ENCODE measurements around the gene ARSH. TPM values are rescaled to one million over a fixed set of nuclear protein-coding genes. Genes with fewer than 3 reads are reported as not detected.
"Not testable (repeated sequence)": the region's sequence is repeated elsewhere in the genome, so short reads cannot be mapped to it uniquely, and the experiment has no call there.

The ARSH gene
- total RNA-seq, 1 experiment from 2014 or later: not detected

DNA sequence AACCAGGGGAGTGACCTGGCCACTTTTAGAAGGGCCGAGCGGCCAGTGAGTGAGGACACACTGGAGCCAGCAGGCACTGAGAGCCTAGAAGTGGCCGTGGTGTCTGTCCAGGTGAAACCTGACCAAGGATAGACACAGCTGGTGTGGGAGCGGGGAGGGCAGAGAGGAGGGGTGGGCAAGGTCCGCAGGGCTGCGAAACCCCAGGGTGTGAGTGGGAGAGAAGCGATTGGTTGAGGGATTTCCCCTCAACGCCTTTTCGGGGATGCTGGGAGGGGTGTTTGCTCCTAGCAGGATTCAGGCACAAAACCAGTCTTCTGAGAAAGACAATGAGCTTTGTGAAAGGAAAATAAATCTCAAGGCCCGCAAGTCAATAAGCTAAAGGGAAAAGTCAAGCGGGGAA lies 44.0 kb upstream of the ARSH start:
- POLR2A ChIA-PET (ENCODE audit: unreplicated experiment): no interaction called here
- Histone ChIP-seq H3K4me1 (replicated peaks; ENCODE audit: insufficient read depth) (no peaks in the 10 kb centered on the region), H3K4me2 (no peak overlapping the region), H3K4me3 (no peak overlapping the region), H3F3A (ENCODE audit: insufficient read depth, low read depth) (no peaks in the 10 kb centered on the region), H2AFZ (no peak overlapping the region), H3K36me3 (ENCODE audit: low read depth) (no peaks in the 10 kb centered on the region), H3K79me2 (ENCODE audit: low read depth) (no peaks in the 10 kb centered on the region), H3K27ac (no peak overlapping the region), H3K9me2 (ENCODE audit: insufficient read depth) (no peaks in the 10 kb centered on the region), H3K9me3 (ENCODE audit: insufficient read depth, low read depth) (no peaks in the 10 kb centered on the region), H3K27me3 (ENCODE audit: insufficient read depth, low read depth) (peaks cover 39% of the 10 kb centered on the region), H4K20me1 (ENCODE audit: insufficient read depth) (no peaks in the 10 kb centered on the region)
- CTCF ChIA-PET: no interaction called here
- TF ChIP-seq EZH2 (IDR thresholded peaks at IDR 0.05; ENCODE audit: low read depth) (no peak), CTCF (conservative IDR thresholded peaks at IDR 0.05) (no peak)
- no peak for DNase-seq
- BruUV-seq (replicated peaks): no TSS peak
- intact Hi-C loops (cut with micrococcal nuclease; ENCODE audit: unreplicated experiment): no loop called here

DNA sequence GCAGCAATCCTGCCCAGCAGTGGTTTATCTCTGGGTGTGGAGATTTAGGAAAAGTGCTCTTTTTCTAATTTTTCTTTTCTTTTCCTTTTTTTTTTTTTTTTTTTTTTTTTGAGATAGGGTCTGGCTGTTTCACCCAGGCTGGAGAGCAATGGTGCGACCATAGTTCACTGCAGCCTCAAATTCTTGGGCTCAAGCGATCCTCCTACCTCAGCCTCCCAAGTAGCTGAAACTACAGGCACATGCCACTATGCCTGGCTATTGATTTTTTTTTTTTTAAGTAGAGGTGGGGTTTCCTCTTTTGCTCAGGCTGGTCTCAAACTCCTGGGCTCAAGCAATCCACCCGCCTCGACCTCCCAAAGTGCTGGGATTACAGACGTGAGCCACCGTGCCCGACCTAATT lies 42.9 kb upstream of the ARSH start:
- H3K4me3 ChIP-seq; H3K36me3 ChIP-seq (ENCODE audit: low read depth); POLR2A ChIA-PET (ENCODE audit: unreplicated experiment); H3F3A ChIP-seq (ENCODE audit: insufficient read depth, low read depth); H3K79me2 ChIP-seq (ENCODE audit: low read depth); CTCF ChIA-PET; H3K4me1 ChIP-seq (replicated peaks; ENCODE audit: insufficient read depth); H2AFZ ChIP-seq; H3K9me3 ChIP-seq (ENCODE audit: insufficient read depth, low read depth); BruUV-seq (replicated peaks); H4K20me1 ChIP-seq (ENCODE audit: insufficient read depth); H3K27ac ChIP-seq; H3K9me2 ChIP-seq (ENCODE audit: insufficient read depth); DNase-seq; H3K4me2 ChIP-seq; intact Hi-C loops (cut with micrococcal nuclease; ENCODE audit: unreplicated experiment): not testable (repeated sequence)
- H3K27me3 ChIP-seq (ENCODE audit: insufficient read depth, low read depth): peaks cover 43% of the 10 kb centered on the region

DNA sequence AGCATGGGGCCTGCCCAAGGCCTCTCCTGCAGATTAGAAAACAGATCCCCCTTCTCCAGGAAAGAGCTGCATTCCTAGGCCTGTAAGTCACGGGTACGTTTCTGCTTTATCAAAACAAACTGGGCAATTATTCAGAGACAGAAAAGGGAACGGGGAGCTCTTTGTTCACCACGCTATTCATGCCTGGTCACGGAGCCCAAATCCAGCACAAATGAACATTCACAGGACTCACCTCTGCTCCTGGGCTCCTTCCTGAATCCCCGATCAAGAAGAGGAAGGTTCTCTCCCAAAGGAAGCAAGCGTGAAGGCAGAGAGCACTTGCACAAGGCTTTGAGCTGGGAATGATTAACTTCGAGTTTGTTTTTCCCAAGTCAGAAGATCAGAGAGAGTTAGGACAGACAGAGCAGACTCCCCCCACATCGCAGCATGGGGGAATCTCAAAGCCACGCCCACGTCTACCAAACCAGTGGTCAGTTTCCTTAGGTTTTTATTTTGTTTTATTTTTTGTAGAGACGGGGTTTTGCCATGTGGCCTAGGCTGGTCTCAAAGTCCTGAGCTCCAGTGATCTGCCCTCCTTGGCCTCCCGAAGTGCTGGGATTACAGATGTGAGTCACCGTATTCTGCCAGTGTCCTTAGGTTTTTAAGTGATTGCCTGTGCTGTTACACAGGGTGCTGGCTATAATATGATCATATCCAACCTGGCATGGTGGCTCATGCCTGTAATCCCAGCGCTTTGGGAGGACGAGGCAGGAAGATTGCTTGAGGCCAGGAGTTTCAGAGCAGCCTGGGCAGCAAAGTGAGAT lies 42.2 kb upstream of the ARSH start:
- H4K20me1 ChIP-seq (ENCODE audit: insufficient read depth); CTCF ChIA-PET; H3K9me3 ChIP-seq (ENCODE audit: insufficient read depth, low read depth); H3K4me2 ChIP-seq; H3K9me2 ChIP-seq (ENCODE audit: insufficient read depth); H3F3A ChIP-seq (ENCODE audit: insufficient read depth, low read depth); BruUV-seq (replicated peaks); H3K79me2 ChIP-seq (ENCODE audit: low read depth); H3K36me3 ChIP-seq (ENCODE audit: low read depth); DNase-seq; intact Hi-C loops (cut with micrococcal nuclease; ENCODE audit: unreplicated experiment); H3K4me3 ChIP-seq; H3K4me1 ChIP-seq (replicated peaks; ENCODE audit: insufficient read depth); POLR2A ChIA-PET (ENCODE audit: unreplicated experiment); H3K27ac ChIP-seq; H2AFZ ChIP-seq: not testable (repeated sequence)
- peaks cover 45% of the 10 kb centered on the region for H3K27me3 ChIP-seq (ENCODE audit: insufficient read depth, low read depth)

DNA sequence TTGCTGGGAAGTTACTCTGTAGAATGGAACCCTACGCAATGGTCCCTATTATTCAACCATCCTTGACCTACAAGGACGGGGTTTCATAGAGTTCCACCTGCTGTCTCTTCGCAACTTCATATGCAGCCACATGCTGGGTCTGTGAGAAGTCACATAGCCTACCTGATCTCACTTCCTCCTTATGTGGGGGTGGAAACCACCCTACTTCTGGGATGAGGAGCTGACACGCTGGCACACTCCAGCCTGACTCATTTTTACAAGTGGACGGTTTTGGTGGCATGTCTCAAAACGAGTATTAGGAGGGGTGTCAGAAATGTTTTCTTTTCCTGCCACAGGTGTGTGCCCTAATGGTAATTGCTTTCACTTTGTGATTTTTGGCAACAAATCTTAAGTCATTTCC lies 40.4 kb upstream of the ARSH start:
- H4K20me1 ChIP-seq (ENCODE audit: insufficient read depth): no peaks in the 10 kb centered on the region
- H3K9me3 ChIP-seq (ENCODE audit: insufficient read depth, low read depth): no peaks in the 10 kb centered on the region
- no peak for DNase-seq
- no peak for TF ChIP-seq EZH2 (IDR thresholded peaks at IDR 0.05; ENCODE audit: low read depth)
- TF ChIP-seq CTCF (conservative IDR thresholded peaks at IDR 0.05): no peak
- no peak overlapping the region for H3K4me2 ChIP-seq
- POLR2A ChIA-PET (ENCODE audit: unreplicated experiment): no interaction called here
- BruUV-seq (replicated peaks): no TSS peak
- H3K27me3 ChIP-seq (ENCODE audit: insufficient read depth, low read depth): peaks cover 48% of the 10 kb centered on the region
- H3K36me3 ChIP-seq (ENCODE audit: low read depth): no peaks in the 10 kb centered on the region
- no peak overlapping the region for H2AFZ ChIP-seq
- no peaks in the 10 kb centered on the region for H3K79me2 ChIP-seq (ENCODE audit: low read depth)
- no peaks in the 10 kb centered on the region for H3F3A ChIP-seq (ENCODE audit: insufficient read depth, low read depth)
- no peak overlapping the region for H3K27ac ChIP-seq
- no peaks in the 10 kb centered on the region for H3K9me2 ChIP-seq (ENCODE audit: insufficient read depth)
- no peaks in the 10 kb centered on the region for H3K4me1 ChIP-seq (replicated peaks; ENCODE audit: insufficient read depth)
- CTCF ChIA-PET: no interaction called here
- intact Hi-C loops (cut with micrococcal nuclease; ENCODE audit: unreplicated experiment): no loop called here
- no peak overlapping the region for H3K4me3 ChIP-seq

Measured in PC-9 (cell line).